GM19193 (cell line): ENCODE measurements around the gene PLEKHA5.

Experiments used
- POLR2A ChIP-seq: IDR thresholded peaks from 4 replicates; pipeline ENCODE4 v1.6.1; 2011; ENCODE audit not compliant: insufficient read depth, insufficient read length; ENCODE audit errors: extremely low read depth

Gene PLEKHA5

DNA sequence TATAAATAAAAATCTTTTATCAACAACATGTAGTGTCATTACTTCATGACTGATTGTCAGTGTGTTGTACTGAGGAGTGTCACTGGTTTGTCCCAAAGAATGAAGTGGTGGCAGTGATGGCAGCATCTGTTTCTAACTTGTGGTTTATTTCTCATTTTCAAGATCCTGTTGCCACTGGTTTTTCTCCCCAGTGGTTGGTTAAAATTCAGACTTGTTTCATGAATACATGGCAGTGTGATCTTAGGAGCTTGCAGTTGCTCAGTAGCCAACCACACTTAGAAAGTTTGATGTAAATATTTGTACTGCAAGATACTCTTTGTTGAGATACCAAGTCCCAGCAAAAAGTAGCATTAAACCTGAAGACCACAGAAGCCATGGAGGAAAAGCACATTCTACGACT lies 69.8 kb downstream of the PLEKHA5 start:
- no peak for TF ChIP-seq POLR2A

DNA sequence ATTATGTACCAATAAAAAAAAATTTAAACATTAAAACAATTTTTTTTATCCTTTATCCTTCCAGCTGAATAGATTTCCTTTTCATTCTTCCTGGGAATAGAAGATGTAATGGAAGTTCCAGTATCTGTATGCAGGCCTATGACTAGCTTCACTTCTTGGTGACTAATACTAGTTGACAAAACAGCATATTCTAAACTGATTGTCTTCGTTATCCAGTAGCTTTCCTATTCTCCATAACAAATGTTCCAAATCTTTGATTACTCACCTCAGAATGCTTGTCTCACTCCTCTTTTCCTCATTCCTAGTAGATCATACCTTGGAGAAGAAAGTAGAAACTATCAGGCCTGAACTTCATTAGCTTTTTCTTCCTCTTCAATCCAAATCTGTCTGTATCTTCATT lies 70.7 kb downstream of the PLEKHA5 start:
- TF ChIP-seq POLR2A, result no peak

DNA sequence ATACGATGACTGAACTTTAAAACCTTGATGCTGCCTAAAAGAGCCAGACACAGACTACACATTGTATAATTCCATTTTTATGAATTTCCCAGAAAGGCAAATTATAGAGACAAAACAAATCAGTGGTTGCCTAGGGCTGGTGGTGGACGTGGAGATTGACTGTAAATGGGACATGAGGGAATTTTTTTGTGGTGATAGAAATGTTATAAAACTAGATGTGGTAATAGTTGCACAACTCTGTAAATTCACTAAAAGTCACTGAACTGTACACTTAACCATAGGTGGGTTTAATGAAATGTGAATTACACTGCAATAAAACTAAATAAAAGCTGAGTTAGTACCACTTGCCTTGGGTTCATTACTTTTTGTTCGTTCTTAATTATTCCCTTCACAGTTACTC lies 72.1 kb downstream of the PLEKHA5 start:
- TF ChIP-seq POLR2A, result no peak

DNA sequence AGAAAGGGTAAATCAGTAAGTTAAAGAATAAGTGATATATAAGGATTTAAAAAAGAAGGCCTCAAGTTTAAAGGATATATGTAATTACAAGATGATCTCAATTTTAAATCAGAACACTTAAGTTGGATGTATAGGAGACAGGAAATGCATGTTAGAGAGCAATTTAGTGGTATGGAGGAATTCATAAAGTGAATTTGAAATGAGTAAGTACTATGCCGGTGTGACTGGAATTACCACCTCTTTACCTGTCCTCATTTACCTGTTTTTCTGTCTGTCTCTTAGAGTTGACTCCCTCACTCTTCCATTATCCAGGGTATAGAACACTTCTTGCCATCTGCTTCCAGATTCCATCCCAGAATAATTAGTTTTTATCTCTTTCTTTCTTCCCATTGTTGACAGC lies 73.5 kb downstream of the PLEKHA5 start:
- no peak for TF ChIP-seq POLR2A

DNA sequence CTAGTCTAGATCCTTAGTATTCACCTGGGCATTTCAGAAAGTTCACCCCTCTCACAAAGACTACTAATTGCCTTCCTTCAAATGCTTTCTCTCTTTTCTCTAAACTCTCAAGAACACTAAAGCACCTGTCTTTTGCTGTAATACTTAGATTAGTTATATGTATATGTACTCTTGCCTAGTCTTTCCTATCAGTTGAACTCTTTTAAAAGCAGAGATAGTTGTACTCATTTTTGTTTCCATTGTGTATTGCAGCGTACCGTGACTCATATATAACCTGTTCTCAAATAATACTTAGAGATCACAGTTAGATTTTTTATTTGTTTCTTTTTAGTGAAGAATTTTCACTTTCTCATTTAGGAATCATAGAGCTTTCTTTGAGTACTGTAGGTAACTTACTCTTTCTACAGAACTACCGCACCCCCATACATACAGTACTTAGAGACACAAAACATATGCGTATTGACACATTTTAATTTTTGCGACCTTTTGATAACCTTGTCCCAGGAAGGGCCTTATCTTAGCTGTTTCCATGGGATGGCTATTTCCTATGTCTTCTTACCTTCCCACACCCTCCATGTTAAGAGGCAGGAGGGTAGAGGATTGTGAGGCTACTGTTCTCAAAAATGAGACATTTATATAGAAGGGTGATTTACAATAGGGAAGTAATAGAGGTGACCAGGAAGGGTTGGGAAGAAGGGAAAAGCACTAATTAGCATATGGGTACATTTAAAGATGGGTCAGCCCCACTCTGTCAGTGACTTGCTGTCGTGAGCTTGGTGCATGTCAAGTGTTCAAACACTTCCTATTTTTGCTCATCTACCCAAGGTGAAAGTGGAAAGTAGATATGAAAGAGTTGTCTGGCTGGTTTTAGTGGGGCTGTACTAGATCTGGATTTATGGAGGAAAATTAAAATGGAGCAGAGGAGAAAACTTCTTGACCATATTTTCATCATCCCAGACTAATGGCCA lies 74.3 kb downstream of the PLEKHA5 start:
- no peak for TF ChIP-seq POLR2A

DNA sequence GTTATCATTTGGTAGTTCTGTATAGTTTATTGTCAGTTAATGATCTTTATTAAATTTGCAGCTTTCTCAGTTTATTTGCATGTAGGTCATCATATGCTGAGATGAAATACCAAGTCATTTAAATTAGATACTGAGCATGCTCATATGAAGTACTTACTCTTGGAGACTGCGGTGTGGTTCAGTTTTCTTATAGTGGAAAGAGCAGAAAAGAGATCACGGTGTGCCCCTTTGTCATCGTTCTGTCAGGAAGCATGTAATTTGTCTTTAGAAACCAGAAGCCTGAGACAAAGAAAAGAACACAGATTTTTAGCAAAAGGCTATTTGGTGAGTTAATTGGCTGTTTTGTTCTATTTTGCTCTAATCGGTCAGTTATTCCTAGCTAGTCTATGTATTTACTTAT lies 75.6 kb downstream of the PLEKHA5 start:
- TF ChIP-seq POLR2A, result no peak

DNA sequence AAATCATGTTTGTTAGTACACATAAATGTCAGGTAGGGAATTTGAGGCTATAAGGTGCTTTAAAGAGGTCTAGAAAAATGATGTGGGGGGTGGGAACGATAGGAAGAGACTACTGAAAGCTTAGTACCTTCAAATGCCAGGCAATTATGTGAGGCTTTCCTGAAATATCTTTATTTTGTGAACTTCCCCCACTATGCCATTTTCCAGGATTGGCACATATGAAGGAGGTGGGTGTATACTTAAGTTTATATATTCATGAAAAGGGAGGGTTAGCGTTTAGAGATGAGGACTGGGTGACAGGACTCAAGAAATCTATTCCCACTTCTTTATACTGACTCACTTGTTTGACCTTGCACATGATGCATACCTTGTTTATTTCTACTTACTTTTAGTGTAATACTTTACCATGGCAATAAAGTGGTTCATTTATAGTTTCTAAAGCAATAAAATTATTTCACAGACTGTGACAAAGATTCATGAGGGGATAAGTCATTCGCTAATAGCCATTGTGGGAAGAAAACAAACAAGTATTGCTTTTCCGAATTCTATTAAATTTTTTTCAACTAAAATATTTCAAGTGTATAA lies 77.1 kb downstream of the PLEKHA5 start:
- TF ChIP-seq POLR2A, result no peak

DNA sequence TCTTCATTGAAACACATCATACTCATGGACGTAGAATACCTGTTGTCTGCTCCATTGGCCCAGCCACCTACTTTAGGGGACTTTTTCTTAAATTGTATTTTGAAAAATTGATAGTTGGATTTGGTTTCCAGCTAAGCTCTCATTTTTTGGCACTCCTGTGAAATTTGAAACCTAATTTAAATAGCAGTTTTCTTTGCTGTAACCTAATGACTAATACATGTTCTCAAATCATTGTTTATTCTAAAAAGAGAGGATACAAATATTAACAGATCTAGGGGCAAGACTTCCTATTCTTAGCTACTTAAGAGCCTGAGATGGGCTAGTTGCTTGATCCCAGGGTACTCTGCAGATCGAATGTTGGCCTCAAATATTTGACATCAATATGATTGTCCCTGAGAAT lies 78.9 kb downstream of the PLEKHA5 start:
- TF ChIP-seq POLR2A, result no peak

DNA sequence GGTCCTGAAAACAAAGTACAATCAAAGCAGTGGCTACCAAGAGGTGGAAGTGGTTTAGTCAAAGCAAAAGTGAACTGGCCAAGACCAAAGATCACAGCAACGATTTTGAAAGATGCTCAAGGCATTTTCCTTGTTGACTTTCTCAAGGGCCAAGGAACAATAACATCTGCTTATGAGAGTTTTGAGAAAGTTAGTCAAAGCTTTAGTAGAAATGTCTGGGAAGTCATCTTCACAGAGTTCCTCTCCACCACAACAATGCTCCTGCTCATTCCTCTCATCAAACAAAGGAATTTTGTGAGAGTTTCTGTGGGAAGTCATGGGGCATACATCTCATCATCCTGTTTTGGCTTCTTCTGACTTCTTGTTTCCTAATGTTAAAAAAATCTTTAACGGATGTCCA lies 80.1 kb downstream of the PLEKHA5 start:
- TF ChIP-seq POLR2A, result no peak

DNA sequence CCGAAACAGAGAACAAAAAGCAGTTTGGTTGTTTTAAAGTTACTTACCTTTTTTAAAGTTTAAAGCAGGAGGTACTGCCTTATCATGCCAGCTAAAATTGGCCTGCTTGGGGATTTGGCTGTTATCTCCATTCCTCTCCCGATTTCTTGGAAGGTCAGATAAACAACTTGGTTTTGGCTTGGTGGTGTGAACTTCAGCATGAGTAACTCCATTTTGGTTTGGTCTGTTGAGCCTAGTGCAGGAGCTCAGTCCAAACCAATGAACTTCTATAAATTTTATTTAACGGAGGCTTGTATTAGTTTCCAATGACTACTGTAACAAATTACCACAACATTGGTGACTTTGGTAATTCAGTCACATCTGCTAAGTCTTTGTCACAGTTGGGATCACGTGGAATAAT lies 82.3 kb downstream of the PLEKHA5 start:
- no peak for TF ChIP-seq POLR2A

DNA sequence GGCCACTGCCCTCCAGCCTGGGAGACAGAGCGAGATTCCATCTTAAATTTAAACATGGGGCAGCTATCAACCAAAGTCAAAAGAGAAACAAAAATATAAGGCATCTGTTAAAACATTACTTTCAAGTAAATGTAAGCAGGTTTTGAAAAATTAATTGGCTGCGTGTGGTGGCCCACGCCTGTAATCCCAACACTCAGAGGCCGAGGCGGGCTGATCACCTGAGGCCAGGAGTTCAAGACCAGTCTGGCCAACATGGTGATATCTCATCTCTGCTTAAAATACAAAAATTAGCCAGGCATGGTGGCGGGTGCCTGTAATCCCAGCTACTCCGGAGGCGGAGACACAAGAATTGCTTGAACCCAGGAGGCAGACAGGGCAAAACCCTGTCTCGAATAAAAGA lies 82.7 kb downstream of the PLEKHA5 start:
- no peak for TF ChIP-seq POLR2A

DNA sequence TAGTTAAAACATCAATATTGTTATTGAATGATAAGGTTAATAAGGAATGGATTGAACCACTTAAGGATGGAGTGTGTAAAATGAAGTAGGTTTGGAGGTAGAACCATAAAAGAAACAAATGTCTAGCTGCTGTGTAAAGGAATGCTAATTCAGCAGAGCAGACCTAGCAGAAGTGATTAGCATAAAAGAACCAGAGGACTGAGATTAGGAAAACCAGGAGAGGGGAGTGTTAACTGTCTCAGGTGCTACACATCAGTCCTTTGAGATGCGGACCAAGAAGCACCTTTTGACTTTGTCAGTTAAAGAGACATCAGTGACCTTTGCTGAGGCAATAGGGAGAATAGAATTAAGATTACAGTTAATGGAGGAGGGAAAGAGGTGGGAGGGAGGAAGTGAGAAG lies 84.5 kb downstream of the PLEKHA5 start:
- TF ChIP-seq POLR2A, result no peak

DNA sequence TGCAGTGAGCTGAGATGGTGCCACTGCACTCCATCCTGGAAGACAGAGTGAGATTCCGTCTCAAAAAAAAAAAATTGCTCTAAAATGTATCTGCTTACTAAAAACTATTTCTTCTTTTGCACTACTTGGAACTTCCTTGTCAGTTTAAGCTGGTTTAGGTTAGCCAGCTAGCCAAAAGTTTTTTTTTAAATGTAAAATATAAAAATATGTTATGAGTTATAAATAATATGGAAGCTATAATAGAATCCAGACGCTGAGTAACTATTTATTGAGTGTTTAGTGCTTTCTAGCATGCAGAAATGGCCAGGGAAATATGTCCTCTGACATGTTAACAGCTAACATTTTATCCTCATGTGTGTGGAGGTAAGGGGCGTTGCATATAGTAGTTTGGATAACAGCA lies 85.6 kb downstream of the PLEKHA5 start:
- TF ChIP-seq POLR2A, result no peak

DNA sequence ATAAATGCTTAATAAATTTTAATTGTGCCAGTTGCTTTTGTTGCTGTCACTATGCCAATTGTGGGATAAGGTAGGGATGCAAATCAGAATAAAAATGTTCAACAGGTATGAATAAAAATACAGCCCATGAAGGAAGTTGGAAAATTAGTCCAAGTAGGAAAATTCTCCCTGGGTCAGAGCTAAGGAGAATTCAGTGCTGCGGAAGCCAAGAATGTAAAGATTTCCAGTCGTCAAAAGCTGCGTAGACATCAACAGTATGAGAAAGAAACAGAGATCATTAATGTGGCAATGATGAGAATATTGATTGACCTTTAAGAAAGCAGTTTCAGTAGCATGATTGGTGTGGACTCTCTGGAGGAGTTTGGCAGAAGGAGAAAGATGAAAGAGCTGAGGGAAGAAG lies 87.9 kb downstream of the PLEKHA5 start:
- no peak for TF ChIP-seq POLR2A

DNA sequence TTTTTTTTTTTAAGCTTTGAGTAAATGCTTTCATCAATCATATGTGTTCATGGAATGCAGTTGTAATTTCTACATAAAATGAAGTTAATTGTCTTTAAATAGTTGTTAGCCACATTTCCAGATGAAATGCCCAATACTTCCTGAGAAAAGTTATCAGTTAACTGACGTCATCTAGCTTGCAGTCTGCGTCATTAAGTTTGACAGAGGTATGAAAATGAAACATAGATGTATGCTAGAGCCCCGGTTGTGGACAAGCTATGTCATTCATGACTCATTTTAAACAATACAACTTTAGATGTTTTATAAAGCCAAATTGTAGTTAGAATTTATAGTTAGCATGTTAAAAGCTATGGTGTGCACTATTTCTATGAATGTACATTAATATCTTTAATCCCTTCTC lies 90.7 kb downstream of the PLEKHA5 start:
- TF ChIP-seq POLR2A, result no peak

DNA sequence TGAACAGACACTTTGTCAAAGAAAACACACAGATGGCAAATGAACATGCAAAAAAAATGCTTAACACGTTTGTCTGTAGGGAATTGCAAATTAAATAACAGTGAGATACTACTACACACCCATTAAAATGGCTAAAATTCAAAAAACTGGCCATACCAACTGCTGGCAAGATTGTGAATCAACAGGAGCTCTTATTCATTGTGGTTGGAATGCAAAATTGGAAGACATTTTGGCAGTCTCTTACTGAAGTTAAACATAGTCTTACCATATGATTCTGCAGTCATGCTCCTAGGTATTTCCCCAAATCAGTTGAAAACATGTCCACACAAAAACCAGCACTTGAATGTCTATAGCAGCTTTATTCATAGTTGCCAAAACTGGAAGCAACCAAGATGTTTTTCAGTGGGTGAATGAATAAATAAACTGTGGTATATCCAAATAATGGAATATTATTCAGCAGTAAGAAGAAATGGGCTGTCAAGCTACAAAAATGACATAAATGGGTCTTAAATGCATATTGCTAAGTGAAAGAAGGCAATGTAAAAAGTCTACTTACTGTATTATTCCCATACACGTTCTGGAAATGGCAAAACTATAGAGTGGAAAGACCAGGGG lies 91.4 kb downstream of the PLEKHA5 start:
- TF ChIP-seq POLR2A, result no peak

DNA sequence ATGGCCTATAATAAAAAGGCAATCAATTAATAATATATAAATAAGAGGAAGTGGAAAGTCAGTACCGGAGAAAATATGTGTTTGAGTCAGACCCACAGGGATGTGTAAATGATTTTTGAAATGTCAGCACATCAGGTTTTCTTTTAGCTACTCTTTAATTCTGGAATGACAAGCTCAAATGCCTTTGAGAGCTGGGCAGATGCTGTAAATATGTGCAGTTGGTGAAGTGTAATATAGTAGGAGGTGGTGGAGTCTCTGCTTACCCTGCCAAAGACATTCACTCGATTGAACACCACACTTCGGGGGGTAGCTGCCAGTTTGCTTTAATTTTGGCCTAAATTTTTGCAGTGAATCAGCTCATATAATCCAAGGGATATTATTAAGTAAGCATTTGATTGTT lies 93.0 kb downstream of the PLEKHA5 start:
- TF ChIP-seq POLR2A, result no peak

DNA sequence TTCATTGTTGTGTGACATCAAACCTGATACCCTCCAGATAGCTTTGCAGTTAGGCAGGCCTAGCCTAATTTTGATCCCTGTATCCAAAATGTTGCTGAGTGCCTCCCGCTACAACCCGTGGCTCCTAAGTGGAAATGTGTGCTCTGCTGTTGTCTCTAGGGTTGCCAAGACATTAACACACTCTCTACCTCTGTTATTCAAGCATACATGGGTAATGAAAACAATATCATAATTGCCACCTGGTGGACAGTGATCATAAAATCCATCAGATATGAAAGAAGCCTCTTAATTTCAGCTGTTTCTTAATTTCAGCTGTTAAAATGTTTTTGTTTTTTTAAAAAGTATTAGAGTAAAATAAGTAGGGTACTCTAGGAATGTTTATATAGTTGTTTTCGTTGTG lies 93.5 kb downstream of the PLEKHA5 start:
- no peak for TF ChIP-seq POLR2A
